Left lobe of liver (tissue), 2 donors: Measurements from ENCODE around the gene ADRA2C. TPM values are rescaled to one million over a fixed set of nuclear protein-coding genes. Genes with fewer than 3 reads are reported as not detected.
A peak's percentile ranks its signal among the peaks of the same experiment; 100 is the strongest.

Source experiments
- ATAC-seq: fragments of 200-7000 bp; cut with Tn5 transposase; one replicate; pipeline ENCODE4 v1.9.1; 2020; ENCODE audit warnings: mild to moderate bottlenecking, moderate library complexity
- DNase-seq: peaks from one replicate; pipeline ENCODE4 v3.0.0-alpha.2; 2020; ENCODE audit warnings: low spot score
- total RNA-seq: library from RNA; stranded (reverse); gene quantifications from one replicate; pipeline ENCODE4 v1.2.1, GENCODE V29; 2021
- donor health status: DM: no; HTN: no; CAD: no; lungs with moderate emphysema.
- donor health status: DM: no; HTN: yes; CAD: no.

ADRA2C gene
- total RNA-seq, 1 donor from 2014 or later: 0.28 TPM

- ATAC-seq (no peak), DNase-seq (no peak)
Observed at GRCh38 chr4:3756343-3757059, 9.7 kb upstream of the ADRA2C start.

- DNase-seq (no peak), ATAC-seq (no peak)
Observed at GRCh38 chr4:3759236-3759635, 6.9 kb upstream of the ADRA2C start.

- no peak for DNase-seq
Observed at GRCh38 chr4:3760346-3760745, 5.8 kb upstream of the ADRA2C start.

GRCh38 chr4:3760841-3761240, 5.3 kb upstream of the ADRA2C start:
- no peak for DNase-seq
- ATAC-seq: no peak

More at GRCh38 chr4:3760346-3760745, 5.8 kb upstream of the ADRA2C start:
- ATAC-seq: no peak

GRCh38 chr4:3762264-3762663, 3.9 kb upstream of the ADRA2C start:
- DNase-seq: no peak
- ATAC-seq: no peak

- no peak for DNase-seq
- no peak for ATAC-seq
Observed at GRCh38 chr4:3762753-3763549, 3.2 kb upstream of the ADRA2C start.

- DNase-seq (peak; percentile 59), ATAC-seq (peak; percentile 84)
Observed at GRCh38 chr4:3765271-3766035, 732 bp upstream of the ADRA2C start.

GRCh38 chr4:3766785-3767569, 792 bp downstream of the ADRA2C start:
- DNase-seq (no peak), ATAC-seq (no peak)

- DNase-seq: no peak
- peak; percentile 20 for ATAC-seq
Observed at GRCh38 chr4:3767570-3768288, 1.5 kb downstream of the ADRA2C start.

- DNase-seq (no peak), ATAC-seq (no peak)
Observed at GRCh38 chr4:3768842-3769641, 2.9 kb downstream of the ADRA2C start.

- no peak for ATAC-seq
- no peak for DNase-seq
Observed at GRCh38 chr4:3769642-3770184, 3.5 kb downstream of the ADRA2C start.

GRCh38 chr4:3770323-3771163, 4.4 kb downstream of the ADRA2C start:
- ATAC-seq (no peak), DNase-seq (no peak)

GRCh38 chr4:3771164-3771809, 5.1 kb downstream of the ADRA2C start:
- no peak for DNase-seq
- no peak for ATAC-seq

GRCh38 chr4:3771939-3772495, 5.8 kb downstream of the ADRA2C start:
- DNase-seq (no peak), ATAC-seq (no peak)

- ATAC-seq (no peak), DNase-seq (no peak)
Observed at GRCh38 chr4:3772632-3773031, 6.4 kb downstream of the ADRA2C start.

GRCh38 chr4:3773552-3774001, 7.4 kb downstream of the ADRA2C start:
- no peak for ATAC-seq

GRCh38 chr4:3774253-3774883, 8.2 kb downstream of the ADRA2C start:
- DNase-seq (no peak), ATAC-seq (no peak)

More at GRCh38 chr4:3773552-3774001, 7.4 kb downstream of the ADRA2C start:
- no peak for DNase-seq
